HepG2 (cell line): Measurements from ENCODE around the gene NT5C2. TPM values are rescaled to one million over a fixed set of nuclear protein-coding genes. Genes with fewer than 3 reads are reported as not detected.

ENCODE experiments used
- BRF2 ChIP-seq: sonication (generic); formaldehyde crosslinking; IDR thresholded peaks from 2 replicates; pipeline ENCODE4 v1.8.1; 2022; ENCODE audit warnings: mild to moderate bottlenecking, missing genetic modification reagents
- CTCF ChIP-seq: sonication (generic); formaldehyde crosslinking; IDR thresholded peaks from 2 replicates; pipeline ENCODE4 v1.5.0; 2020; ENCODE audit warnings: mild to moderate bottlenecking, missing genetic modification reagents, moderate library complexity
- HIC2 ChIP-seq: sonication (generic); formaldehyde crosslinking; IDR thresholded peaks from 2 replicates; pipeline ENCODE4 v1.9.0; 2022; ENCODE audit warnings: low read depth, missing genetic modification reagents
- MTA3 ChIP-seq: sonication (generic); formaldehyde crosslinking; IDR thresholded peaks from 2 replicates; pipeline ENCODE4 v1.4.0; 2020; ENCODE audit warnings: missing genetic modification reagents
- RBM22 ChIP-seq: fragments of 200-400 bp; formaldehyde crosslinking; optimal IDR thresholded peaks from 2 replicates; pipeline ENCODE3; 2017; ENCODE audit warnings: mild to moderate bottlenecking, low read length, moderate library complexity
- RFXAP ChIP-seq: sonication (generic); formaldehyde crosslinking; IDR thresholded peaks from 2 replicates; pipeline ENCODE4 v1.4.0; 2020; ENCODE audit warnings: missing genetic modification reagents, borderline replicate concordance
- RNF2 ChIP-seq: fragments of 450-650 bp; conservative IDR thresholded peaks from 2 replicates; pipeline ENCODE4 v1.6.1; 2016; ENCODE audit warnings: low read depth
- SATB2 ChIP-seq: sonication (generic); formaldehyde crosslinking; IDR thresholded peaks from 2 replicates; pipeline ENCODE4 v1.5.0; 2020; ENCODE audit warnings: missing genetic modification reagents
- SKI ChIP-seq: fragments of 450-650 bp; IDR thresholded peaks from one replicate; pipeline ENCODE4 v1.6.1; 2018; ENCODE audit warnings: mild to moderate bottlenecking; ENCODE audit not compliant: partially characterized antibody
- SKIL ChIP-seq: sonication (generic); formaldehyde crosslinking; IDR thresholded peaks from 2 replicates; pipeline ENCODE4 v1.8.0; 2022; ENCODE audit warnings: missing genetic modification reagents, mild to moderate bottlenecking, moderate library complexity, borderline replicate concordance
- SNAPC5 ChIP-seq: sonication (generic); formaldehyde crosslinking; IDR thresholded peaks from 2 replicates; pipeline ENCODE4 v1.8.1; 2023; ENCODE audit warnings: mild to moderate bottlenecking, missing genetic modification reagents, borderline replicate concordance
- TFAP4 ChIP-seq: sonication (generic); IDR thresholded peaks from 2 replicates; pipeline ENCODE4 v1.6.1; 2016; ENCODE audit warnings: low read depth, borderline replicate concordance
- TFDP2 ChIP-seq: sonication (generic); formaldehyde crosslinking; IDR thresholded peaks from 2 replicates; pipeline ENCODE4 v1.4.0; 2020; ENCODE audit warnings: missing genetic modification reagents
- THAP11 ChIP-seq: IDR thresholded peaks from 2 replicates; pipeline ENCODE4 v1.6.1; 2016; ENCODE audit warnings: missing biosample characterization, missing genetic modification reagents
- THAP7 ChIP-seq: sonication (generic); formaldehyde crosslinking; IDR thresholded peaks from 2 replicates; pipeline ENCODE4 v1.8.1; 2023; ENCODE audit warnings: mild to moderate bottlenecking, missing genetic modification reagents
- ZC3H13 ChIP-seq: sonication (generic); formaldehyde crosslinking; IDR thresholded peaks from 2 replicates; pipeline ENCODE4 v1.8.1; 2023; ENCODE audit warnings: mild to moderate bottlenecking, missing genetic modification reagents, moderate library complexity
- ZNF20 ChIP-seq: sonication (generic); formaldehyde crosslinking; IDR thresholded peaks from 2 replicates; pipeline ENCODE4 v1.4.0; 2020; ENCODE audit warnings: mild to moderate bottlenecking, moderate library complexity, missing genetic modification reagents
- ZNF451 ChIP-seq: sonication (generic); formaldehyde crosslinking; IDR thresholded peaks from 2 replicates; pipeline ENCODE4 v1.5.0; 2020; ENCODE audit warnings: mild to moderate bottlenecking, missing genetic modification reagents
- ZNF737 ChIP-seq: sonication (generic); formaldehyde crosslinking; IDR thresholded peaks from 2 replicates; pipeline ENCODE4 v1.5.0; 2020; ENCODE audit warnings: missing genetic modification reagents, mild to moderate bottlenecking, borderline replicate concordance
- ZNF776 ChIP-seq: sonication (generic); formaldehyde crosslinking; IDR thresholded peaks from 2 replicates; pipeline ENCODE4 v1.4.0; 2020; ENCODE audit warnings: mild to moderate bottlenecking, missing genetic modification reagents
- polyA plus RNA-seq, 8 experiments: library from polyadenylated mRNA; depleted of rRNA in 3 of 8; stranded (reverse) in 7 of 8; unstranded in 1 of 8; fragments of >200 nt; fragmentation: Illumina TruSeq in 4 of 8; extraction: Trizol in 4 of 8; gene quantifications; 2 replicates each; pipeline versions ENCODE4 v1.2.1 to v1.2.3, GENCODE V29; 2011 to 2016; ENCODE audit warnings: low read depth in 4 of 8, missing spikeins in 1 of 8, mixed read lengths in 1 of 8; ENCODE audit not compliant: insufficient read depth in 1 of 8
- total RNA-seq, 5 experiments: library from RNA; depleted of rRNA; stranded (reverse); fragments of >200 nt; fragmentation: Illumina TruSeq; extraction: Trizol; gene quantifications; 2 replicates each; pipeline ENCODE4 v1.2.3, GENCODE V29; 2016; ENCODE audit warnings: low read depth in 1 of 5

NT5C2 gene
- total and polyA plus RNA-seq, 2 of the 13 experiments (the other 11 are each of a cell fraction or from before 2014, with no cell fraction given) = 40.6 to 55.2 TPM

GRCh38 chr10:103231047-103231551 is 38.0 kb upstream of the NT5C2 start (continued):
- TF ChIP-seq HIC2 (CRISPR knock-in tag) = no peak
- no peak for TF ChIP-seq SATB2 (CRISPR knock-in tag)
- no peak for TF ChIP-seq ZNF776
- no peak for TF ChIP-seq THAP7 (CRISPR knock-in tag)
- no peak for TF ChIP-seq RFXAP (CRISPR knock-in tag)
- TF ChIP-seq ZNF20 (CRISPR knock-in tag) = no peak
- no peak for TF ChIP-seq RNF2
- TF ChIP-seq BRF2 (CRISPR knock-in tag) = no peak
- no peak for TF ChIP-seq MTA3 (CRISPR knock-in tag)
- no peak for TF ChIP-seq SKIL (CRISPR knock-in tag)
- no peak for TF ChIP-seq TFDP2
- peak; percentile 27; the same call in 1 of the 2 replicates for TF ChIP-seq TFAP4
- no peak for TF ChIP-seq CTCF (CRISPR knock-in tag)
- TF ChIP-seq SNAPC5 = no peak
- TF ChIP-seq ZNF451 (CRISPR knock-in tag) = no peak
- peak; percentile 48 for TF ChIP-seq THAP11 (CRISPR knock-in tag)
- no peak for TF ChIP-seq SKI
- no peak for TF ChIP-seq RBM22
- no peak for TF ChIP-seq ZC3H13 (CRISPR knock-in tag)
- TF ChIP-seq ZNF737 (CRISPR knock-in tag) = no peak
